ENCODE measurements around the gene PTPRD. TPM values are rescaled to one million over a fixed set of nuclear protein-coding genes. Genes with fewer than 3 reads are reported as not detected.

Gene PTPRD
- total and polyA plus RNA-seq, 9 of the 15 experiments (the other 6 are each of a cell fraction or from before 2014, with no cell fraction given), result 0.11 TPM; not detected in 8

GRCh38 chr9:8604201-8604600 lies 2008.6 kb downstream of the PTPRD start:
- no TSS peak for BruUV-seq (replicated peaks)
- H3K36me3 ChIP-seq (ENCODE audit: control insufficient read depth, insufficient read depth, low read length), result no peaks in the 10 kb centered on the region
- in situ Hi-C loops (cut with MboI), result no loop called here
- no peaks in the 10 kb centered on the region for H3K9me1 ChIP-seq (ENCODE audit: control insufficient read depth, insufficient read depth, low read length)
- TF ChIP-seq GABPA (tag; conservative IDR thresholded peaks at IDR 0.05; ENCODE audit: low read depth) (no peak), ILK (tag; IDR thresholded peaks at IDR 0.05; ENCODE audit: borderline replicate concordance, low read depth) (no peak), KDM1A (IDR thresholded peaks at IDR 0.05) (no peak)
- H3K9me3 ChIP-seq (replicated peaks; ENCODE audit: control insufficient read depth, insufficient read depth, low read depth, low read length), result no peaks in the 10 kb centered on the region
- H3K4me3 ChIP-seq, result no peak overlapping the region
- H4K20me1 ChIP-seq (replicated peaks; ENCODE audit: control insufficient read depth, insufficient read depth, low read length), result no peaks in the 10 kb centered on the region
- no peak overlapping the region for H3K9ac ChIP-seq (ENCODE audit: insufficient read depth in 1 of 2, low read depth in 2 of 2, low read length in 2 of 2)
- intact Hi-C loops (cut with micrococcal nuclease), result no loop called here
- no peaks in the 10 kb centered on the region for H3K79me2 ChIP-seq (ENCODE audit: control insufficient read depth, insufficient read depth, low read length)
- no peak overlapping the region for H2AFZ ChIP-seq (ENCODE audit: low read depth, low read length)
- ATAC-seq, result no peak
- no peak overlapping the region for H3K27ac ChIP-seq (ENCODE audit: extremely low read depth, low read depth, low read length)
- FAIRE-seq, result no peak
- POLR2A ChIA-PET, result no interaction called here
- no peak overlapping the region for H3K4me2 ChIP-seq (ENCODE audit: insufficient read depth, low read length)
- 0% methylated on average over 1 of the region's 1 CpG for WGBS (ENCODE audit: insufficient coverage, low coverage, missing lambda C conversion rate)
- H3K4me1 ChIP-seq (replicated peaks in 1 of 2; ENCODE audit: control insufficient read depth in 2 of 2, insufficient read depth in 2 of 2, low read length in 2 of 2), result no peaks in the 10 kb centered on the region
- CTCF ChIA-PET (ENCODE audit: low intra/inter-chr PET ratio), result no interaction called here
- no peak for DNase-seq (ENCODE audit: extremely low read depth in 1 of 4, low spot score in 3 of 4)
- H3K27me3 ChIP-seq (ENCODE audit: control insufficient read depth in 2 of 2, insufficient read depth in 2 of 2, low read length in 2 of 2), result no peaks in the 10 kb centered on the region

GRCh38 chr9:8600914-8601680 lies 2011.7 kb downstream of the PTPRD start:
- no peak for TF ChIP-seq ZKSCAN1 (IDR thresholded peaks at IDR 0.05; ENCODE audit: low read depth, low read length)
- no peak for TF ChIP-seq THAP12 (CRISPR knock-in tag; IDR thresholded peaks at IDR 0.05)
- no peak for TF ChIP-seq CREM (IDR thresholded peaks at IDR 0.05; ENCODE audit: low read depth)
- TF ChIP-seq E2F4 (CRISPR knock-in tag; IDR thresholded peaks at IDR 0.05; ENCODE audit: low read depth), result no peak
- no peak for TF ChIP-seq ZNF644 (tag; IDR thresholded peaks at IDR 0.05; ENCODE audit: low read depth)
- no peaks in the 10 kb centered on the region for H4K20me1 ChIP-seq (replicated peaks; ENCODE audit: control insufficient read depth, insufficient read depth, low read length)
- H3K79me2 ChIP-seq (ENCODE audit: control insufficient read depth, insufficient read depth, low read length), result no peaks in the 10 kb centered on the region
- in situ Hi-C loops (cut with MboI) (no loop called here), intact Hi-C loops (cut with micrococcal nuclease) (no loop called here)
- CTCF ChIA-PET (ENCODE audit: low intra/inter-chr PET ratio), result no interaction called here
- H3K4me1 ChIP-seq (replicated peaks in 1 of 2; ENCODE audit: control insufficient read depth in 2 of 2, insufficient read depth in 2 of 2, low read length in 2 of 2), result no peaks in the 10 kb centered on the region
- no peak overlapping the region for H3K27ac ChIP-seq (ENCODE audit: extremely low read depth, low read depth, low read length)
- no TSS peak for BruUV-seq (replicated peaks)
- H3K27me3 ChIP-seq (ENCODE audit: control insufficient read depth in 2 of 2, insufficient read depth in 2 of 2, low read length in 2 of 2), result no peaks in the 10 kb centered on the region
- H3K9ac ChIP-seq (ENCODE audit: insufficient read depth in 1 of 2, low read depth in 2 of 2, low read length in 2 of 2), result no peak overlapping the region
- H3K9me1 ChIP-seq (ENCODE audit: control insufficient read depth, insufficient read depth, low read length), result no peaks in the 10 kb centered on the region
- H3K4me3 ChIP-seq, result no peak overlapping the region
- FAIRE-seq, result no peak
- ATAC-seq, result no peak
- no peak for DNase-seq (ENCODE audit: extremely low read depth in 1 of 4, low spot score in 3 of 4)
- no peaks in the 10 kb centered on the region for H3K9me3 ChIP-seq (replicated peaks; ENCODE audit: control insufficient read depth, insufficient read depth, low read depth, low read length)
- 0% methylated on average over 3 of the region's 4 CpGs for WGBS (ENCODE audit: insufficient coverage, low coverage, missing lambda C conversion rate)
- no peak overlapping the region for H3K4me2 ChIP-seq (ENCODE audit: insufficient read depth, low read length)
- POLR2A ChIA-PET, result no interaction called here
- H3K36me3 ChIP-seq (ENCODE audit: control insufficient read depth, insufficient read depth, low read length), result no peaks in the 10 kb centered on the region
- no peak overlapping the region for H2AFZ ChIP-seq (ENCODE audit: low read depth, low read length)
